K562 (cell line): ENCODE measurements around the gene CRYBB1. TPM values are rescaled to one million over a fixed set of nuclear protein-coding genes. Genes with fewer than 3 reads are reported as not detected.

ENCODE experiments used
- ATAC-seq: fragments of 200-7000 bp; cut with Tn5 transposase; 3 replicates; pipeline ENCODE4 v1.9.1; 2020; ENCODE audit warnings: moderate library complexity
- BruUV-seq: library from RNA; stranded (reverse); fragments of 400-500 nt; replicated peaks from 2 replicates; lab custom pipeline; 2021; lab: Mats Ljungman, UMichigan
- CTCF ChIA-PET: fragments of 300-600 bp; formaldehyde crosslinking; extraction: SDS; loops from one replicate; lab custom pipeline; 2021; ENCODE audit warnings: low intra/inter-chr PET ratio; lab: Yijun Ruan, JAX
- POLR2A ChIA-PET: fragments of 300-600, 350-650 bp; sonication (Branson Sonifier 250); formaldehyde crosslinking; extraction: SDS; loops from one replicate; lab custom pipeline; 2021; ENCODE audit warnings: antibody characterized with exemption, inconsistent platforms; lab: Yijun Ruan, JAX
- DNase-seq, 4 experiments: peaks; one replicate each; pipeline versions ENCODE4 v3.0.0 to v3.0.0-alpha.2; 2011 to 2018; ENCODE audit warnings: low spot score in 3 of 4, mixed read lengths in 3 of 4; ENCODE audit errors: extremely low read depth in 1 of 4
- FAIRE-seq: peaks from 2 replicates; lab custom pipeline; 2011; peaks lifted over from hg19 to GRCh38; lab: Jason Lieb, UNC
- H2AFZ ChIP-seq: 2 replicates; pipeline ENCODE4 v1.6.0; 2011; ENCODE audit warnings: low read depth, low read length, control low read depth, inconsistent platforms
- H3K27ac ChIP-seq: fragments of 200-600 bp; 3 replicates; pipeline ENCODE4 v1.8.0; 2011; ENCODE audit warnings: low read depth, mild to moderate bottlenecking, control low read depth, inconsistent platforms, low read length, moderate library complexity, mixed read lengths; ENCODE audit errors: extremely low read depth
- H3K27me3 ChIP-seq, 2 experiments: fragments of 300-600 bp in 1 of 2; 2 replicates in 1 of 2; 3 replicates in 1 of 2; pipeline versions ENCODE4 v1.6.0 to v1.8.0; 2011; ENCODE audit warnings: inconsistent platforms in 2 of 2, low read length in 2 of 2, mild to moderate bottlenecking in 1 of 2, mixed read lengths in 1 of 2, moderate library complexity in 1 of 2; ENCODE audit not compliant: control insufficient read depth in 2 of 2, insufficient read depth in 2 of 2
- H3K36me3 ChIP-seq: fragments of 300-600 bp; 3 replicates; pipeline ENCODE4 v1.8.0; 2011; ENCODE audit warnings: mild to moderate bottlenecking, low read length, inconsistent platforms; ENCODE audit not compliant: control insufficient read depth, insufficient read depth
- H3K4me1 ChIP-seq, 2 experiments: fragments of 200-600 bp in 1 of 2; replicated peaks in 1 of 2; 2 replicates in 1 of 2; 3 replicates in 1 of 2; pipeline versions ENCODE4 v1.5.1 to v1.8.0; 2011; ENCODE audit warnings: inconsistent platforms in 2 of 2, low read length in 2 of 2, mild to moderate bottlenecking in 1 of 2, mixed read lengths in 1 of 2, moderate library complexity in 1 of 2; ENCODE audit not compliant: control insufficient read depth in 2 of 2, insufficient read depth in 2 of 2
- H3K4me2 ChIP-seq: 2 replicates; pipeline ENCODE4 v1.6.1; 2011; ENCODE audit warnings: low read length, control low read depth, inconsistent platforms, mixed read lengths; ENCODE audit not compliant: insufficient read depth
- H3K4me3 ChIP-seq: fragments of 200-600 bp; sonication (generic), shearing (Covaris generic); 2 replicates; pipeline ENCODE4 v1.5.1; 2016; ENCODE audit warnings: control low read depth, inconsistent platforms
- H3K79me2 ChIP-seq: fragments of 200-600 bp; 3 replicates; pipeline ENCODE4 v1.8.0; 2011; ENCODE audit warnings: low read length, inconsistent platforms; ENCODE audit not compliant: control insufficient read depth, insufficient read depth
- H3K9ac ChIP-seq, 2 experiments: 2 replicates each; pipeline versions ENCODE4 v1.6.0 to v1.6.1; 2011; ENCODE audit warnings: low read depth in 2 of 2, low read length in 2 of 2, control low read depth in 1 of 2, inconsistent platforms in 1 of 2, mild to moderate bottlenecking in 1 of 2, mixed read lengths in 1 of 2; ENCODE audit not compliant: insufficient read depth in 1 of 2
- H3K9me1 ChIP-seq: one replicate; pipeline ENCODE4 v1.6.0; 2011; ENCODE audit warnings: inconsistent platforms, mild to moderate bottlenecking, low read length, moderate library complexity; ENCODE audit not compliant: control insufficient read depth, insufficient read depth
- H3K9me3 ChIP-seq: replicated peaks from 2 replicates; pipeline ENCODE4 v1.5.1; 2011; ENCODE audit warnings: low read depth, low read length, inconsistent platforms; ENCODE audit not compliant: control insufficient read depth, insufficient read depth
- H4K20me1 ChIP-seq: replicated peaks from 2 replicates; pipeline ENCODE4 v1.6.1; 2011; ENCODE audit warnings: low read length, inconsistent platforms, mixed read lengths; ENCODE audit not compliant: control insufficient read depth, insufficient read depth
- CEBPG ChIP-seq, 3 experiments: fragments of 200-800 bp in 1 of 3; sonication (Bioruptor generic) in 1 of 3; sonication (generic) in 1 of 3; formaldehyde crosslinking in 1 of 3; IDR thresholded peaks in 2 of 3; conservative IDR thresholded peaks in 1 of 3; 2 replicates each; pipeline versions ENCODE4 v1.6.1 to v1.8.0; 2016 to 2022; ENCODE audit warnings: missing compliant biosample characterization in 2 of 3, missing genetic modification characterization in 2 of 3, mild to moderate bottlenecking in 1 of 3, missing genetic modification reagents in 1 of 3
- CTCF ChIP-seq, 3 experiments: IDR thresholded peaks in 2 of 3; conservative IDR thresholded peaks in 1 of 3; 2 replicates each; pipeline ENCODE4 v1.5.1; 2011 to 2012; ENCODE audit warnings: low read length in 3 of 3, mild to moderate bottlenecking in 3 of 3, control low read depth in 2 of 3, improper control_type of control experiment in 1 of 3, inconsistent platforms in 1 of 3, low read depth in 1 of 3, mixed read lengths in 1 of 3, moderate library complexity in 1 of 3; ENCODE audit not compliant: insufficient read depth in 2 of 3
- FOXK2 ChIP-seq, 2 experiments: fragments of 450-650 bp; IDR thresholded peaks in 1 of 2; conservative IDR thresholded peaks in 1 of 2; 2 replicates each; pipeline ENCODE4 v1.6.1; 2016; ENCODE audit warnings: low read depth in 2 of 2, mild to moderate bottlenecking in 1 of 2
- RAD21 ChIP-seq, 2 experiments: fragments of 250-450 bp in 1 of 2; fragments of 450-650 bp in 1 of 2; sonication (Bioruptor Pico) in 1 of 2; formaldehyde crosslinking in 1 of 2; IDR thresholded peaks in 1 of 2; conservative IDR thresholded peaks in 1 of 2; 2 replicates each; pipeline versions ENCODE4 v1.4.0 to v1.8.0; 2020 to 2022; ENCODE audit warnings: mild to moderate bottlenecking in 2 of 2, moderate library complexity in 1 of 2
- ZKSCAN1 ChIP-seq: fragments of 150-350 bp; IDR thresholded peaks from 2 replicates; pipeline ENCODE4 v1.6.1; 2016; ENCODE audit warnings: low read depth, low read length
- ZNF384 ChIP-seq: IDR thresholded peaks from 2 replicates; pipeline ENCODE4 v1.6.1; 2012; ENCODE audit warnings: low read depth, low read length, improper control_type of control experiment
- ZNF551 ChIP-seq: fragments of 250-450 bp; sonication (Bioruptor Pico); IDR thresholded peaks from 2 replicates; pipeline ENCODE4 v1.5.0; 2021; ENCODE audit warnings: mild to moderate bottlenecking, moderate library complexity
- ZNF639 ChIP-seq, 2 experiments: fragments of 200-800 bp in 1 of 2; sonication (Bioruptor generic) in 1 of 2; sonication (generic) in 1 of 2; formaldehyde crosslinking in 1 of 2; IDR thresholded peaks in 1 of 2; conservative IDR thresholded peaks in 1 of 2; 2 replicates each; pipeline versions ENCODE4 v1.5.0 to v1.6.1; 2016 to 2020; ENCODE audit warnings: missing compliant biosample characterization in 1 of 2, missing genetic modification characterization in 1 of 2, missing genetic modification reagents in 1 of 2
- WGBS: fragments of 100-300 bp; shearing (Covaris generic); methylation state at CpG from one replicate; pipeline ENCODE4 v1.1.6; 2016; ENCODE audit warnings: low coverage, mixed read lengths; ENCODE audit not compliant: insufficient coverage; ENCODE audit errors: missing lambda C conversion rate; 5-methylcytosine and 5-hydroxymethylcytosine counted together
- in situ Hi-C: fragments of 300-500 bp; cut with MboI; formaldehyde crosslinking; loops from 4 replicates; pipeline ENCODE4 v1.15.0; 2018; ENCODE audit warnings: inconsistent platforms, mixed read lengths
- intact Hi-C: fragments of 100-400 bp; cut with micrococcal nuclease; formaldehyde crosslinking; loops from 2 replicates; pipeline ENCODE4 v1.14.2; 2022
- polyA plus RNA-seq, 8 experiments: library from polyadenylated mRNA; depleted of rRNA in 4 of 8; stranded (reverse) in 5 of 8; unstranded in 3 of 8; fragments of >200 nt; fragmentation: Nextera tagmentation in 2 of 8; fragmentation: Illumina TruSeq in 1 of 8; extraction: Ambion mirVana in 2 of 8; extraction: Trizol in 1 of 8; gene quantifications; 2 replicates each; pipeline versions ENCODE4 v1.2.1 to v1.2.3, GENCODE V29; 2011 to 2014; ENCODE audit warnings: inconsistent platforms in 1 of 8, missing spikeins in 1 of 8
- total RNA-seq, 7 experiments: library from RNA; depleted of rRNA in 6 of 7; stranded (reverse); fragments of >200 nt in 6 of 7; fragmentation: Illumina TruSeq in 2 of 7; extraction: Trizol in 2 of 7; gene quantifications; 2 replicates each; pipeline versions ENCODE4 v1.2.1 to v1.2.3, GENCODE V29; 2011 to 2021; ENCODE audit warnings: low replicate concordance in 1 of 7

CRYBB1 gene
- total and polyA plus RNA-seq, 9 of the 15 experiments (the other 6 are each of a cell fraction or from before 2014, with no cell fraction given) = 0.16 to 0.45 (median 0.33) TPM; not detected in 2

GRCh38 chr22:26563022-26563421 lies 54.8 kb downstream of the CRYBB1 start:
- Histone ChIP-seq H3K79me2 (peaks cover 95% of the 10 kb centered on the region), H3K4me1 (peaks cover 2 to 8% of the 10 kb centered on the region in 2 experiments; a peak in 3 of 5 replicates), H3K27me3 (no peaks in the 10 kb centered on the region), H3K9me1 (no peaks in the 10 kb centered on the region), H2AFZ (no peak overlapping the region), H4K20me1 (peaks cover 38% of the 10 kb centered on the region), H3K36me3 (peaks cover 60% of the 10 kb centered on the region), H3K9me3 (no peaks in the 10 kb centered on the region), H3K4me3 (no peak overlapping the region), H3K4me2 (no peak overlapping the region), H3K9ac (no peak overlapping the region), H3K27ac (no peak overlapping the region)
- intact Hi-C loops (no loop called here), in situ Hi-C loops (no loop called here)
- FAIRE-seq = no peak
- POLR2A ChIA-PET = no interaction called here
- no peak for ATAC-seq
- CTCF ChIA-PET = no interaction called here
- no peak for DNase-seq
- 42% methylated on average over 3 of the region's 5 CpGs for WGBS
- TF ChIP-seq CTCF (IDR thresholded peaks at IDR 0.05 in 2 of 3, conservative IDR thresholded peaks at IDR 0.05 in 1 of 3; ENCODE audit: insufficient read depth in 2 of 3, low read depth in 1 of 3, low read length in 3 of 3) (peak in 1 of 3 experiments; percentile 37; a peak in 2 of 6 replicates), ZNF639 (CRISPR knock-in tag; conservative IDR thresholded peaks at IDR 0.05 in 1 of 2, IDR thresholded peaks at IDR 0.05 in 1 of 2) (no peak), ZKSCAN1 (peak; percentile 93), ZNF384 (peak; percentile 68; the same call in 1 of the 2 replicates), FOXK2 (conservative IDR thresholded peaks at IDR 0.05 in 1 of 2, IDR thresholded peaks at IDR 0.05 in 1 of 2; ENCODE audit: low read depth in 2 of 2) (peak in 1 of 2 experiments; percentile 43; a peak in 1 of 4 replicates), RAD21 (CRISPR knock-in tag; conservative IDR thresholded peaks at IDR 0.05 in 1 of 2, IDR thresholded peaks at IDR 0.05 in 1 of 2) (peak in 1 of 2 experiments; percentile 40; a peak in 2 of 4 replicates), CEBPG (CRISPR knock-in tag; IDR thresholded peaks at IDR 0.05) (no peak), CEBPG (tag; conservative IDR thresholded peaks at IDR 0.05 in 1 of 2, IDR thresholded peaks at IDR 0.05 in 1 of 2) (no peak), ZNF551 (CRISPR knock-in tag) (no peak)
- BruUV-seq = no TSS peak
